Tibial artery (tissue), 4 donors: Measurements from ENCODE around the gene PRADC1.
A peak's percentile ranks its signal among the peaks of the same experiment; 100 is the strongest.

Experiments
- DNase-seq, 2 donors: peaks; one replicate each; pipeline ENCODE4 v3.0.0-alpha.2; 2019
- H3K27ac ChIP-seq, 2 donors: fragments of 200-600 bp; sonication (generic) in 1 of 2; 1 replicate in 1 of 2; 2 replicates in 1 of 2; pipeline ENCODE4 v1.5.1; 2018 to 2019; ENCODE audit warnings: mild to moderate bottlenecking in 1 of 2
- H3K27me3 ChIP-seq, 2 donors: fragments of 200-600 bp; sonication (generic) in 1 of 2; one replicate each; pipeline versions ENCODE4 v1.5.1 to v1.6.0; 2016 to 2019
- H3K36me3 ChIP-seq, 3 donors: fragments of 200-600 bp; sonication (generic) in 2 of 3; one replicate each; pipeline ENCODE4 v1.5.1; 2016 to 2019; ENCODE audit warnings: mild to moderate bottlenecking in 2 of 3
- H3K4me1 ChIP-seq, 4 donors: fragments of 200-600 bp; sonication (generic) in 2 of 4; 1 replicate in 3 of 4; 2 replicates in 1 of 4; pipeline ENCODE4 v1.5.1; 2016 to 2019
- H3K4me3 ChIP-seq, 2 donors: fragments of 200-600 bp; sonication (generic) in 1 of 2; 1 replicate in 1 of 2; 2 replicates in 1 of 2; pipeline ENCODE4 v1.5.1; 2018 to 2019; ENCODE audit warnings: mild to moderate bottlenecking in 2 of 2
- H3K9me3 ChIP-seq, 3 donors: fragments of 200-600 bp; sonication (generic) in 1 of 3; one replicate each; pipeline ENCODE4 v1.5.1; 2016 to 2019
- CTCF ChIP-seq, 2 experiments: fragments of 200-600 bp in 1 of 2; fragments of 450-650 bp in 1 of 2; IDR thresholded peaks; one replicate each; pipeline ENCODE4 v1.5.1; 2017 to 2019; ENCODE audit warnings: antibody characterized with exemption in 2 of 2, mild to moderate bottlenecking in 1 of 2, moderate library complexity in 1 of 2
- intact Hi-C: fragments of 100-400 bp; cut with DNase I; formaldehyde crosslinking; loops from one replicate; pipeline ENCODE4 v1.15.0; 2023; ENCODE audit warnings: low total_unique reads

Gene PRADC1

GRCh38 chr2:73249636-73250035 is 16.6 kb upstream of the PRADC1 start:
- Histone ChIP-seq H3K4me1 (no peaks in the 10 kb centered on the region), H3K36me3 (peaks cover 85 to 100% (median 95%) of the 10 kb centered on the region in 3 donors), H3K4me3 (no peak overlapping the region), H3K27me3 (no peaks in the 10 kb centered on the region), H3K9me3 (no peaks in the 10 kb centered on the region), H3K27ac (no peak overlapping the region)
- intact Hi-C loops = no loop called here
- no peak for TF ChIP-seq CTCF (IDR thresholded peaks at IDR 0.05)
- DNase-seq = peak in 1 of 2 donors; percentile 51

- Histone ChIP-seq H3K36me3 (peaks cover 89 to 100% (median 99%) of the 10 kb centered on the region in 3 donors), H3K27ac (no peak overlapping the region), H3K27me3 (no peaks in the 10 kb centered on the region), H3K4me3 (no peak overlapping the region), H3K9me3 (no peaks in the 10 kb centered on the region), H3K4me1 (no peaks in the 10 kb centered on the region)
- no peak for DNase-seq
- intact Hi-C loops = no loop called here
- TF ChIP-seq CTCF (IDR thresholded peaks at IDR 0.05) = no peak
These were observed 13.8 kb upstream of the PRADC1 start for GRCh38 chr2:73246850-73247249.

GRCh38 chr2:73244580-73244979 is 11.5 kb upstream of the PRADC1 start:
- H3K9me3 ChIP-seq = no peaks in the 10 kb centered on the region
- H3K27ac ChIP-seq = no peak overlapping the region
- H3K36me3 ChIP-seq = peaks cover 80 to 99% (median 90%) of the 10 kb centered on the region in 3 donors
- TF ChIP-seq CTCF (IDR thresholded peaks at IDR 0.05) = no peak
- no peak for DNase-seq
- peaks cover 0 to under 1% (median 0%) of the 10 kb centered on the region in 4 donors for H3K4me1 ChIP-seq
- no peaks in the 10 kb centered on the region for H3K27me3 ChIP-seq
- no peak overlapping the region for H3K4me3 ChIP-seq
- intact Hi-C loops = no loop called here

GRCh38 chr2:73243884-73244570 is 11.0 kb upstream of the PRADC1 start:
- Histone ChIP-seq H3K9me3 (no peaks in the 10 kb centered on the region), H3K36me3 (peaks cover 74 to 99% (median 90%) of the 10 kb centered on the region in 3 donors), H3K4me1 (peaks cover 0 to 6% (median 0%) of the 10 kb centered on the region in 4 donors), H3K27me3 (no peaks in the 10 kb centered on the region), H3K4me3 (no peak overlapping the region), H3K27ac (no peak overlapping the region)
- TF ChIP-seq CTCF (IDR thresholded peaks at IDR 0.05) = no peak
- DNase-seq = no peak
- intact Hi-C loops = no loop called here

GRCh38 chr2:73239776-73240175 is 6.7 kb upstream of the PRADC1 start:
- intact Hi-C loops = loop anchor here (10.0 kb wide), 1 partner anchor 145 kb away; the partner anchor contains the start of gene ALMS1

More at GRCh38 chr2:73239776-73240175, 6.7 kb upstream of the PRADC1 start:
- Histone ChIP-seq H3K4me1 (peaks cover 0 to 41% (median 23%) of the 10 kb centered on the region in 4 donors), H3K27me3 (no peaks in the 10 kb centered on the region), H3K9me3 (no peaks in the 10 kb centered on the region), H3K27ac (no peak overlapping the region), H3K36me3 (peaks cover 37 to 61% (median 51%) of the 10 kb centered on the region in 3 donors), H3K4me3 (no peak overlapping the region)
- TF ChIP-seq CTCF (IDR thresholded peaks at IDR 0.05) = no peak
- peak in 1 of 2 donors; percentile 16 for DNase-seq
